HEK293T (cell line): ENCODE data around the gene JAG2.

ENCODE experiments used
- CTBP1 ChIP-seq: fragments of 450-650 bp; IDR thresholded peaks from 2 replicates; pipeline ENCODE4 v1.6.1; 2016; ENCODE audit warnings: borderline replicate concordance
- ELF4 ChIP-seq: fragments of 450-650 bp; IDR thresholded peaks from 2 replicates; pipeline ENCODE4 v1.6.1; 2017; ENCODE audit warnings: antibody characterized with exemption
- FOXM1 ChIP-seq: fragments of 450-650 bp; IDR thresholded peaks from 2 replicates; pipeline ENCODE4 v1.6.1; 2017; ENCODE audit warnings: mild to moderate bottlenecking, borderline replicate concordance
- LEF1 ChIP-seq: fragments of 450-650 bp; IDR thresholded peaks from 2 replicates; pipeline ENCODE4 v1.6.1; 2017; ENCODE audit warnings: mild to moderate bottlenecking, borderline replicate concordance
- PKNOX1 ChIP-seq: fragments of 450-650 bp; IDR thresholded peaks from 2 replicates; pipeline ENCODE4 v1.6.1; 2016
- SP1 ChIP-seq: fragments of 450-650 bp; IDR thresholded peaks from 2 replicates; pipeline ENCODE4 v1.6.1; 2017
- SUZ12 ChIP-seq: fragments of 450-650 bp; IDR thresholded peaks from 2 replicates; pipeline ENCODE4 v1.6.1; 2016; ENCODE audit warnings: mild to moderate bottlenecking
- ZNF384 ChIP-seq: fragments of 450-650 bp; IDR thresholded peaks from 2 replicates; pipeline ENCODE4 v1.6.1; 2016

- TF ChIP-seq SUZ12 (no peak), SP1 (no peak), ELF4 (no peak), CTBP1 (no peak), ZNF384 (no peak), PKNOX1 (no peak), FOXM1 (no peak), LEF1 (no peak)
Observed at GRCh38 chr14:105153739-105154475, 14.7 kb downstream of the JAG2 start.
